HEK293T (cell line): Measurements from ENCODE around the gene ARHGAP29.

Experiments
- CTCF ChIA-PET: fragments of 350-600 bp; formaldehyde crosslinking; extraction: SDS; loops from one replicate; lab custom pipeline; 2021; ENCODE audit warnings: antibody characterized with exemption, inconsistent platforms; lab: Yijun Ruan, JAX
- POLR2A ChIA-PET: fragments of 350-600 bp; formaldehyde crosslinking; extraction: SDS; loops from one replicate; lab custom pipeline; 2020; ENCODE audit warnings: antibody characterized with exemption, inconsistent platforms; lab: Yijun Ruan, JAX
- DNase-seq: peaks from one replicate; pipeline ENCODE4 v3.0.0; 2012; ENCODE audit warnings: mixed read lengths; ENCODE audit errors: extremely low spot score
- ARNT ChIP-seq: fragments of 450-650 bp; IDR thresholded peaks from 2 replicates; pipeline ENCODE4 v1.6.1; 2017; ENCODE audit warnings: mild to moderate bottlenecking
- BHLHE40 ChIP-seq: fragments of 450-650 bp; IDR thresholded peaks from 2 replicates; pipeline ENCODE4 v1.6.1; 2016; ENCODE audit warnings: mild to moderate bottlenecking, moderate library complexity, borderline replicate concordance
- CTBP1 ChIP-seq: fragments of 450-650 bp; IDR thresholded peaks from 2 replicates; pipeline ENCODE4 v1.6.1; 2016; ENCODE audit warnings: borderline replicate concordance
- ELF4 ChIP-seq: fragments of 450-650 bp; IDR thresholded peaks from 2 replicates; pipeline ENCODE4 v1.6.1; 2017; ENCODE audit warnings: antibody characterized with exemption
- FOXA1 ChIP-seq: fragments of 450-650 bp; IDR thresholded peaks from 2 replicates; pipeline ENCODE4 v1.6.1; 2016; ENCODE audit warnings: mild to moderate bottlenecking
- FOXK2 ChIP-seq: fragments of 450-650 bp; IDR thresholded peaks from 2 replicates; pipeline ENCODE4 v1.6.1; 2016; ENCODE audit warnings: mild to moderate bottlenecking
- FOXM1 ChIP-seq: fragments of 450-650 bp; IDR thresholded peaks from 2 replicates; pipeline ENCODE4 v1.6.1; 2017; ENCODE audit warnings: mild to moderate bottlenecking, borderline replicate concordance
- HDGF ChIP-seq: fragments of 450-650 bp; IDR thresholded peaks from 2 replicates; pipeline ENCODE4 v1.6.1; 2017; ENCODE audit warnings: antibody characterized with exemption, borderline replicate concordance
- L3MBTL2 ChIP-seq: fragments of 450-650 bp; conservative IDR thresholded peaks from 2 replicates; pipeline ENCODE4 v1.6.1; 2016; ENCODE audit warnings: mild to moderate bottlenecking
- LEF1 ChIP-seq: fragments of 450-650 bp; IDR thresholded peaks from 2 replicates; pipeline ENCODE4 v1.6.1; 2017; ENCODE audit warnings: mild to moderate bottlenecking, borderline replicate concordance
- NFRKB ChIP-seq: fragments of 450-650 bp; IDR thresholded peaks from 2 replicates; pipeline ENCODE4 v1.6.1; 2016; ENCODE audit warnings: mild to moderate bottlenecking, moderate library complexity
- PKNOX1 ChIP-seq: fragments of 450-650 bp; IDR thresholded peaks from 2 replicates; pipeline ENCODE4 v1.6.1; 2016
- SP1 ChIP-seq: fragments of 450-650 bp; IDR thresholded peaks from 2 replicates; pipeline ENCODE4 v1.6.1; 2017
- SUZ12 ChIP-seq: fragments of 450-650 bp; IDR thresholded peaks from 2 replicates; pipeline ENCODE4 v1.6.1; 2016; ENCODE audit warnings: mild to moderate bottlenecking
- TARDBP ChIP-seq: fragments of 450-650 bp; IDR thresholded peaks from 2 replicates; pipeline ENCODE4 v1.6.1; 2016
- ZNF384 ChIP-seq: fragments of 450-650 bp; IDR thresholded peaks from 2 replicates; pipeline ENCODE4 v1.6.1; 2016

Gene ARHGAP29

GRCh38 chr1:94144836-94145235, 92.5 kb downstream of the ARHGAP29 start:
- ChIA-PET POLR2A (no interaction called here), CTCF (no interaction called here)
- DNase-seq: no peak
- TF ChIP-seq CTBP1: no peak
- no peak for TF ChIP-seq FOXM1
- TF ChIP-seq ELF4: no peak
- TF ChIP-seq HDGF: no peak
- TF ChIP-seq ZNF384: no peak
- no peak for TF ChIP-seq LEF1
- TF ChIP-seq NFRKB: no peak
- no peak for TF ChIP-seq ARNT
- TF ChIP-seq L3MBTL2: no peak
- no peak for TF ChIP-seq FOXK2
- TF ChIP-seq TARDBP: no peak
- TF ChIP-seq FOXA1: no peak
- TF ChIP-seq BHLHE40: no peak
- TF ChIP-seq SUZ12: no peak
- TF ChIP-seq PKNOX1: no peak

GRCh38 chr1:94143809-94144176, 93.6 kb downstream of the ARHGAP29 start:
- ChIA-PET CTCF (no interaction called here), POLR2A (no interaction called here)
- TF ChIP-seq LEF1 (no peak), NFRKB (no peak), TARDBP (no peak), ELF4 (no peak), CTBP1 (no peak), PKNOX1 (no peak), ZNF384 (no peak), L3MBTL2 (no peak), SUZ12 (no peak), FOXK2 (no peak), HDGF (no peak), FOXM1 (no peak), BHLHE40 (no peak), ARNT (no peak), SP1 (no peak), FOXA1 (no peak)
- no peak for DNase-seq

- ChIA-PET POLR2A (no interaction called here), CTCF (no interaction called here)
- no peak for TF ChIP-seq FOXA1
- TF ChIP-seq LEF1: no peak
- no peak for TF ChIP-seq SUZ12
- TF ChIP-seq SP1: no peak
- no peak for DNase-seq
These were observed 94.1 kb downstream of the ARHGAP29 start for GRCh38 chr1:94143173-94143808.

GRCh38 chr1:94142583-94142982, 94.8 kb downstream of the ARHGAP29 start:
- DNase-seq: no peak
- CTCF ChIA-PET: no interaction called here
- POLR2A ChIA-PET: no interaction called here
- TF ChIP-seq FOXK2 (no peak), FOXM1 (no peak), SUZ12 (no peak)

GRCh38 chr1:94142022-94142421, 95.4 kb downstream of the ARHGAP29 start:
- CTCF ChIA-PET: no interaction called here
- TF ChIP-seq ARNT (no peak), BHLHE40 (no peak), NFRKB (no peak), LEF1 (no peak), ELF4 (no peak)
- DNase-seq: no peak
- POLR2A ChIA-PET: no interaction called here

- CTCF ChIA-PET: no interaction called here
- POLR2A ChIA-PET: no interaction called here
- DNase-seq: no peak
- TF ChIP-seq ARNT: no peak
These were observed 105.3 kb downstream of the ARHGAP29 start for GRCh38 chr1:94132111-94132510.

GRCh38 chr1:94130851-94131595, 106.4 kb downstream of the ARHGAP29 start:
- CTCF ChIA-PET: no interaction called here
- TF ChIP-seq SUZ12 (no peak), FOXA1 (no peak), FOXK2 (no peak), BHLHE40 (no peak), LEF1 (no peak), CTBP1 (no peak)
- no peak for DNase-seq
- POLR2A ChIA-PET: no interaction called here

- TF ChIP-seq BHLHE40 (no peak), FOXM1 (no peak), HDGF (no peak), SUZ12 (no peak), CTBP1 (no peak), ELF4 (no peak), FOXA1 (no peak), NFRKB (no peak), ARNT (no peak), ZNF384 (no peak), LEF1 (no peak), L3MBTL2 (no peak)
- DNase-seq: no peak
- ChIA-PET CTCF (interaction anchor here (1.1 kb wide), 1 partner anchor 11 kb away, joined by 3 read pairs; no protein-coding TSS in a partner anchor), POLR2A (no interaction called here)
These were observed 110.7 kb downstream of the ARHGAP29 start for GRCh38 chr1:94126651-94127050.
